ENCODE measurements around the gene CD163L1. TPM values are rescaled to one million over a fixed set of nuclear protein-coding genes. Genes with fewer than 3 reads are reported as not detected.
"Not testable (repeated sequence)": the region's sequence is repeated elsewhere in the genome, so short reads cannot be mapped to it uniquely, and the experiment has no call there.

CD163L1 gene
- total RNA-seq, 1 experiment from 2014 or later, result 13.4 TPM

GRCh38 chr12:7444537-7444936, 584 bp upstream of the CD163L1 start:
- Mint-ChIP-seq H3K27ac (ENCODE audit: unreplicated experiment) (no peak overlapping the region), H3K4me1 (ENCODE audit: low read depth, unreplicated experiment) (no peaks in the 10 kb centered on the region), H3K27me3 (ENCODE audit: unreplicated experiment) (no peaks in the 10 kb centered on the region), H3K9me3 (ENCODE audit: low read depth, unreplicated experiment) (no peaks in the 10 kb centered on the region), H3K4me3 (ENCODE audit: low read depth, unreplicated experiment) (no peak overlapping the region), H3K36me3 (ENCODE audit: insufficient read depth, unreplicated experiment) (no peaks in the 10 kb centered on the region)
- BruUV-seq (replicated peaks), result no TSS peak
- CTCF ChIA-PET, result interaction anchor here (1.9 kb wide), 1 partner anchor 196 kb away, joined by 3 read pairs; no protein-coding TSS in a partner anchor
- TF ChIP-seq CTCF (IDR thresholded peaks at IDR 0.05; ENCODE audit: unreplicated experiment), result no peak
- intact Hi-C loops (cut with micrococcal nuclease; ENCODE audit: unreplicated experiment), result no loop called here
- no peak for DNase-seq

- no peaks in the 10 kb centered on the region for H3K36me3 Mint-ChIP-seq (ENCODE audit: insufficient read depth, unreplicated experiment)
- no peaks in the 10 kb centered on the region for H3K4me1 Mint-ChIP-seq (ENCODE audit: low read depth, unreplicated experiment)
- no peak for DNase-seq
- H3K9me3 Mint-ChIP-seq (ENCODE audit: low read depth, unreplicated experiment), result no peaks in the 10 kb centered on the region
- intact Hi-C loops (cut with micrococcal nuclease; ENCODE audit: unreplicated experiment), result no loop called here
- TF ChIP-seq CTCF (IDR thresholded peaks at IDR 0.05; ENCODE audit: unreplicated experiment), result no peak
- H3K4me3 Mint-ChIP-seq (ENCODE audit: low read depth, unreplicated experiment), result no peak overlapping the region
- BruUV-seq (replicated peaks), result no TSS peak
- H3K27me3 Mint-ChIP-seq (ENCODE audit: unreplicated experiment), result no peaks in the 10 kb centered on the region
- no peak overlapping the region for H3K27ac Mint-ChIP-seq (ENCODE audit: unreplicated experiment)
- CTCF ChIA-PET, result no interaction called here
These were observed 2.7 kb downstream of the CD163L1 start for GRCh38 chr12:7441216-7441615.

GRCh38 chr12:7439579-7440505, 4.1 kb downstream of the CD163L1 start:
- CTCF ChIA-PET, result no interaction called here
- no peak for DNase-seq
- Mint-ChIP-seq H3K4me1 (ENCODE audit: low read depth, unreplicated experiment) (no peaks in the 10 kb centered on the region), H3K4me3 (ENCODE audit: low read depth, unreplicated experiment) (no peak overlapping the region), H3K27ac (ENCODE audit: unreplicated experiment) (no peak overlapping the region), H3K36me3 (ENCODE audit: insufficient read depth, unreplicated experiment) (no peaks in the 10 kb centered on the region), H3K27me3 (ENCODE audit: unreplicated experiment) (no peaks in the 10 kb centered on the region), H3K9me3 (ENCODE audit: low read depth, unreplicated experiment) (no peaks in the 10 kb centered on the region)
- no TSS peak for BruUV-seq (replicated peaks)
- TF ChIP-seq CTCF (IDR thresholded peaks at IDR 0.05; ENCODE audit: unreplicated experiment), result no peak
- intact Hi-C loops (cut with micrococcal nuclease; ENCODE audit: unreplicated experiment), result no loop called here

GRCh38 chr12:7438291-7438995, 5.5 kb downstream of the CD163L1 start:
- H3K4me3 Mint-ChIP-seq (ENCODE audit: low read depth, unreplicated experiment); H3K4me1 Mint-ChIP-seq (ENCODE audit: low read depth, unreplicated experiment); BruUV-seq (replicated peaks); H3K27ac Mint-ChIP-seq (ENCODE audit: unreplicated experiment); H3K36me3 Mint-ChIP-seq (ENCODE audit: insufficient read depth, unreplicated experiment); H3K27me3 Mint-ChIP-seq (ENCODE audit: unreplicated experiment); intact Hi-C loops (cut with micrococcal nuclease; ENCODE audit: unreplicated experiment); DNase-seq; H3K9me3 Mint-ChIP-seq (ENCODE audit: low read depth, unreplicated experiment); CTCF ChIA-PET: not testable (repeated sequence)

GRCh38 chr12:7437494-7437893, 6.5 kb downstream of the CD163L1 start:
- BruUV-seq (replicated peaks); H3K36me3 Mint-ChIP-seq (ENCODE audit: insufficient read depth, unreplicated experiment); H3K4me3 Mint-ChIP-seq (ENCODE audit: low read depth, unreplicated experiment); H3K9me3 Mint-ChIP-seq (ENCODE audit: low read depth, unreplicated experiment); H3K27ac Mint-ChIP-seq (ENCODE audit: unreplicated experiment); intact Hi-C loops (cut with micrococcal nuclease; ENCODE audit: unreplicated experiment); DNase-seq; CTCF ChIA-PET; H3K4me1 Mint-ChIP-seq (ENCODE audit: low read depth, unreplicated experiment); H3K27me3 Mint-ChIP-seq (ENCODE audit: unreplicated experiment): not testable (repeated sequence)

All from Calu3 (cell line).